HG02973 (cell line): ENCODE results near the gene GOLGA2.

Source experiments
- ATAC-seq: cut with Tn5 transposase; IDR thresholded peaks from one replicate; pipeline ENCODE4 v1.9.1; 2021; ENCODE audit warnings: moderate library complexity; ENCODE audit not compliant: unreplicated experiment

GOLGA2 gene

DNA sequence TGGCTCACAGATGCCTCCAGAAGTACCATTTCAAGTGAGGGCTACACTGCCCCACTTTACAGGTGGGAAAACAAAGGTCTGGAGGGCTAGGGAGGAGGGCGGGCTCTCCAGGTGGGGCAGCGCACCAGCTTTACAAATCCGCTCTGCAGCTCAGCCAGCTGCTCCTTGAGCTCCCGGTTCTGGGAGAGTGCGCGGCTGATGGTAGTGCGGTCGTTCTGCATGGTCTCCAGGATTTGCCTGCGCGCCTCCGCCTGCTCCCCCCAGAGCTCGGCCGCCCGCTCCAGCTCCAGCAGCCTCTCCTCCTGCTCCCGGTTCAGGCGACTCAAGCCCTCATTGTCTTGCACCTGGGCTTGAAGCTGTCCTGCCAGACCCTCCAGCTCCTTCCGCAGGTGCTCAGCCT, 15.5 kb downstream of the GOLGA2 start:
- no peak for ATAC-seq

GRCh38 chr9:128259156-128259555, 16.7 kb downstream of the GOLGA2 start:
- ATAC-seq = no peak

DNA sequence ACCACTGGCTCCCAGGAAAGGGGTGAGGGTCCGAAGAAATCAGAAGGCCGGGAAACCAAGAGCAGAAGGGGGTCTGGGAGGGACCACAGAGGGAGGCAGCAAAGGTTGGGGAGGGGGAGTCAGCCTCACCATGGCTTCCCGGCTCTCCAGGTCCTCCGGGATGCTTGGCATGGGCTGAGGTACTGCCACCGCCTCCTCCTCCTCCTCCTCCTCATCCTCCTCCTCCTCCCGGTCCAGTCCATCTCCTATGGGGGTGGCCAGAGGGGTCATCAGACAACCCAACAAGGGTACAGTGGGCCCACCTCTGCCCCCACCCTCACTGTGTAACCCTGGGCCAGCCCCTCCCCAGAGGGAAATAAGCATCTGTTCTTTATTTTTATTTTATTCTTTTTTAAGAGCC, 17.5 kb downstream of the GOLGA2 start:
- ATAC-seq = no peak

DNA sequence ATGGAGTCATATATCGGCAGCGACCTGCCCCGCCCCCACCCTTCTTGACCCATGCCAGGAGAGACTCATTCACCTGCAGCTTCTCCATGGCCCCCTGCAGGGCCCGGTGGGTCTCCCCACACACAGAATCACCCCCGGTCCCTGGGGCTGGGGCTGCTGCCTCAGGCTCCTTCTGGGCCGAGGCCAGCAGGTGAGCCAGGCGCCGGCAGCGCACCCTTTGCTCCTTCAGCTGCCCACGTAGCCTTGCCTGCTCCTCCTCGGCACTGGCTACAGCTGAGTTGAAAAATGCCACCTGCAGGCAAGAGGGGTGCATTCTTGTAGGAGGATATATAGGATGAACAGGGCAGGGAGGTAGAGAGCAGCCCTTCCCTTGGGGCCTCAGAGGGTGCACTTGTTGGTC, 17.9 kb downstream of the GOLGA2 start:
- ATAC-seq = no peak

DNA sequence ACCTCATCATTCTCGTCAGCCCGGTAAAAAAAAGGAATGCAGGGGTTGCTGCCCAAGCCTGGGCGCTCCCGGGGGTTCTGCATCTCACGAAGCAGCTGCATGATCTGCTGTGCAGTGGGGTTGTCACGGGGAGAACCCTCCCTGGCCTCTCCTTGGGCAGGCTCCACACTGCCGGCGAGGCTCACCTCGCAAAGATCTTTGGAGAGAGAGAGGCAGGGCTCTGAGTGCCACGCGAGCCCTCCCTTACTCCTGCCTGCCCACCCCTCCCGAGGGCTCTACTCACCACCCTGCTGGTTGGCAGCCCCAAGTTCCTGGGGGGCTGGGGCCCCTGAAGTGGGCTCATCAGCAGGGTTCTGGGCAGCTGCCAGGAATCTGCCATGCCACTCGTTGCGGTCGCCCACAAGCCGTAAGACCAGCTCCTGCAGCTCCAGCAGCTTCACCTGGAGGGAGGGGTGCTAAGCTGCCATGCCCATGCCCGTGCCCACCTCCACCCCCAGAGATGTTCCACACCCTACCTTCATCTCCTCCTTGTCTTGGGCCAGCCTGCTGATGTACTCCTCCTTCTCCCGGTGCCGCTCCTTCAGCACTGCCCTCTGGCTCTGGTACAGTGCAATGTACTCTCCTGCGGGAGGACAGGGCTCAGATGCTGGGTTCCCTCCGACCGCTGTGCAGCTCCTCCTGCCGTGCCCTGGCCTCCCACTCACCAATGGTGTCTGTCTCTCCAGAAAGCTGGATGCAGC, 18.6 kb downstream of the GOLGA2 start:
- ATAC-seq = no peak

DNA sequence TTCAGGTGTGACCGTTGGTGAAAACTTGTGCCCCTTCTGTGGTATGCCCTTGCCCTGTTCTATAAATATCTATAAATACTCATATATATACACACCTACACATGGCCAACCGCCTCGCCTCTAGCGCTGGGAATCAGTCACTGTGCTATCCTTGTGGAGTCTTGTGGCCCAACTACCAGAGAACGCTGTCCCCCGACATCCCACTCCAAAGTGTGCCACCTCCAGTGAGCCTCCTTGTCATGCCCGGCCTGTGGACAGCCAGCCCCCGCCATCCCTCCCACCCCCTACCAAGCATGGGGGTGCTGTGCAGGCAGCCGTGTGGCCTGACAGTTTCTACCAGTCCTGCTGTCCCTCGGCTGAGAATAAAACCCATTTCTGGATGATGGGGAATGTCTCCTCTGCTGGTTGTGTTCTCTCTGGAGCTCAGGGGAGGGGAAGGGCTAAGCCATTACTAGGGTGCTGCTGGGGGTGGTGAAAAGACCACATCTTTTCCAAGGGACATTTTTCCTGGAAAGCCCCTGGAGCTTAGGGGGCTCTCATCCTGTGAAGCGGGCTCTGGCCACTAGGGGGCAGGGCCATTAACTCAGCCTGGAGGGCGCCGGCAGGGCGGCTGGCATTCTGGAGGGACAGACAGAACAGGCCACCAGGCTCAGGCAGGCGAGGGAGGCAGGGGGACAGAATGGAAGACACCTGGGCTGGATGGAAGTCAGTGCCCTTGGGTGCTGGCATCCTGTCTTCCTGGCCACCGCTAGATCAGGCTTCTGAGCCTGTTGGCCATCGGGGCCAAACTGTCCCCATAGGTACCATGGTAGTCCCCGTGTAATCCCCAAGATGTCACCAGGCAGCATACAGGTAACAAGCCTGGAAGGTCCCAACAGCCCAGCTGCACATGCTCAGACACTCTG, 20.7 kb downstream of the GOLGA2 start:
- ATAC-seq = no peak

- ATAC-seq = no peak
These were observed 21.4 kb downstream of the GOLGA2 start for GRCh38 chr9:128254362-128254761.

GRCh38 chr9:128253991-128254346, 21.8 kb downstream of the GOLGA2 start:
- no peak for ATAC-seq

- ATAC-seq = no peak
These were observed 22.4 kb downstream of the GOLGA2 start for GRCh38 chr9:128253140-128253990.

GRCh38 chr9:128252317-128253139, 23.3 kb downstream of the GOLGA2 start:
- no peak for ATAC-seq

GRCh38 chr9:128251732-128252100, 24.1 kb downstream of the GOLGA2 start:
- ATAC-seq = no peak

DNA sequence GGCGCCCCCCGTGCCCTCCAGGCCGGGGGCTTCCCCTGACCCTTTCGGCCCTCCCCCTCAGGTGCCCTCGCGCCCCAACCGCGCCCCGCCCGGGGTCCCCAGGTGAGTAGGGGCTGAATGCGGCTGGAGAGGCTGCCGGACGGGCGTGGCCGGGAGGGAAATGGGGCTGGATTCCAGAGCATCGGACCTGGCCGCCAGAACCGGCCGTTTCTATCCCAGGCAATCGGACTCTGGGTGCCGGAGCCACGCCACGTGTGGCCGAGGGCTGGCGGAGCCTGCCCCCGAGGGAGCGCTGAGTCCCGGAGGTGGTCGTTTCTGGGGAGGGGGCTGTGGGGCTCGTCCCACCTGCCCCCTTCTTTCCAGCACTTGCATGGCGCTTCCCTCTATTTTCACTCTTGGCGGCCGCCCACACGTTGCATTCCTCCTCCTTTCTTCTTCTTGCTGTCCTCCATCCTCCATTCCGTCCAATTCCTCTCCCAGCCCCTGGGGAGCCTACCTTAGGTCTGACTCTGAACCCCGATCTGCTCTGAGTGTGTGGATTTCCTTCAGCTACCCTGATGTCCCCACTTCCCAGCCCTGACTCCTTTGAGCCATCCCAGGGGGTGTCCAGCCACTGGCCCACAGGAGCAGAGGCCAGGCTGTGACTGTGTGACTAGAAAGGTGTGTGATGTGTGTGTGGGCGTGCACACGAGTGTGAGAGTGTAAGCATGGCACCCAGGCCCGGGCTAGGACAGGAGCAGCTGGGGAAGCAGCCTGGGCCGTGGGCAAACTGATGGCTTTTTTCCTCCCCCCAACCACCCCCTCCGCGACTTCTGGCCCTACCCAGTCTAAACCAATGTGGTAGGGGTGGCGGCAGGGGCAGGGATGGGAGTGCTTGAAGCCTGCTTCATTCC, 24.7 kb downstream of the GOLGA2 start:
- ATAC-seq = no peak

DNA sequence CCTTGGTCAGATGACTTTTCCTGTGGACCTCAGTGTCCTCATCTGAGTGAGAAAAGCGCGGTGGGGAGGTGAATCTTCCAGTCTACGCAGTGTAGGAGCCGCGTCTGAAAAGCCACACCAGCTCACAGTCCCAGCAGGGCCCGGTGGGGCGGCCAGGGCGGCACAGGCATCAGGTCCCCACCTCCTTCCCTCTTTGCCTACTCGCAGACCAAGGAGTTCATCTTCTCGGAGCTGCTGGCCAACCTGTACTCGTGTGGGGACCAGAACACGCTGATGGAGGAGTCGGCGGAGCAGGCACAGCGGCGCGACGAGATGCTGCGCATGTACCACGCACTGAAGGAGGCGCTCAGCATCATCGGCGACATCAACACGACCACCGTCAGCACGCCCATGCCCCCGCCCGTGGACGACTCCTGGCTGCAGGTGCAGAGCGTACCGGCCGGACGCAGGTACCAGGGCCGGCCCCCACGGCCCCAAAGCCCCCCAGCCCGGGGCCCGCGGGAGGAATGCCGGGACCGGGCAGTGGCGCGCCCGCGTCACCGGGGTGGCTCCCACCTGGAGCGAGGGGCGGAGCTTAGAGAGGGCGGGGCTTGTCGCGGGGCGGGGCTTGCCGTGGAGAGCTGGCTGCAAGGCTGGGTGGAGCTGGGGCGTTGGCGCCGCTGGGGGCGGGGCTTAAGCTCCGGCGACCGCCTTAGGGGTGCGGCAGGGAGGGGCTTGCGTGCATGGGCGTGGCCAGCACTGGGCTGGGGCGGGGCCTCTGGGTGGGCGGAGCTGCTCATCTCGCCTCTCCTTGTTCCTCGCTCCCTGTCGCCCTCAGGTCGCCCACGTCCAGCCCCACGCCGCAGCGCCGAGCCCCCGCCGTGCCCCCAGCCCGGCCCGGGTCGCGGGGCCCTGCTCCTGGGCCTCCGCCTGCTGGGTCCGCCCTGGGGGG, 25.6 kb downstream of the GOLGA2 start:
- ATAC-seq = peak; percentile 77

- no peak for ATAC-seq
These were observed 26.3 kb downstream of the GOLGA2 start for GRCh38 chr9:128249558-128249907.

DNA sequence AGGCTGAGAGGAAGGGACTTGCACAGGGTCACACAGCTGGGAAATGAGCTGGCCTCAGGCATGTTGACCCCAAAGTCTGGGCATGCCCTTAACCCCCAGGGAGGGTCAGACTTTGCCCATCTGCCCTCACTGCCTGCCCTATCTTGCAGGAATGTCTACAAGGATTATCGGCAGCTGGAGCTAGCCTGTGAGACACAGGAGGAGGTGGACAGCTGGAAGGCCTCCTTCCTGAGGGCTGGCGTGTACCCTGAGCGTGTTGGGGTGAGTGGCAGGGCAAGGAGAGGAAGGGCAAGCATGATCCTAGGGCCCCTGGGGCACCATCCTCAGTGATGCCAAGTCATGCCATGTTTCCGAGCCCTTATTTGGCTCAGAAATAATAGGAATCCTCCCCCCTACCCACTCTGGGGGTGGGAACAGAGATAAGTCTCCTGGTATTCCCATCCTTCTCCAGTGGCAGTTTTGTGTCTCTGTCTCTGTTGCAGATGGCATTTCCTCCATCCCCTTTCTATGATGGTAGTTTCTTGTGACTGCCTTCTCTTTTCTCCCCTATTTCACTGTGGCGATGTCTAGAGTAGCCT, 28.5 kb downstream of the GOLGA2 start:
- no peak for ATAC-seq

DNA sequence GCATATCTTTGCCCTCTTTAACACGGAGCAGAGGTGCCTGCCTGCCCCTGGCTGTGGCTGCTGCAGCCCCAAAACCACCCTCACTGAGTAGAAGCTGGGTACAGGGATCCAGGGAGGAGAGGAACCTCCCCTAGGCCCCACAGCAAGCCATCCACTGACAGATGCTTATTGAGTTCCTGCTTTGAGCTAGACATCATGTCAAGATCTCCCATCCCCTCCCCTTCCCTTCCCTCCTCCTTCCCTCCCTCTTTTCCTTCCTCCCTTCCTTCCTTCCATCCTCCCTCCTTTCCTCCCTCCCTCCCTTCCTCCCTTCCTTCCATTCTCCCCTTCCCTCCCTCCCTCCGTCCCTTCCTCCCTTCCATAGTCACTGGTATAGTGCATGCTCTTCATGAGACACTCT, 29.3 kb downstream of the GOLGA2 start:
- no peak for ATAC-seq

DNA sequence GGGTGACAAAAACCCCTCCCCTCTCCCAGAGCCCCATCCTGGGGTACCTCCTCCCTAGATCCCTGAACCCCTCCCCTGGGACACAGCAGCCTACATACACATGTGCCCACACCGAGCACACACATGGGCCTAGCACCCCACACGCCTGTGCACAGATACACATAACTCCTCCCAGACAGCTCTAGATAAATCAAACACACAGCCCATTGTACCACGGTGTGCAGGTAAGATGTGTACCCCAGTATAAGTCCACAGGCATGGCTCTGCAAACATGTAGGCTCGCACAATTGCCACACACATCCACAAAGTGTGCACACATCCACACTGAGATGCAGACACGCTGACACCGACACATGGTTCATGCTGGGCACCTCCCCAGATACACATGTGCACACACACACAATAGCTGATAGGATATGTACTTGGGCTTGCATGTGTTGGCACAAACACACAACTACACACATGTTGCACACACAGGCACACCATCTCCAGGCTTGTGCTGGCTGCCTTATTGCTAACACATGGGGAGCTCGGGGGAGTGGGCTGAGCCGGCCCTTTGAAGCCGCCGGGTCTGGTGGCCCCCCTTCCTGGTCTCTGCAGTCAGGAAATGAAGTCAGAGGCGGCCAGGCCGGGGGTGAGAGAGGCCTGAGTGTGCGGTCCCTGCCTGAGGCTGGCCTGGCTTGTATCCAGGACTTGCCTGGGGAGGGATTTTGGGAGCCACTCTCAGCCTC, 30.2 kb downstream of the GOLGA2 start:
- no peak for ATAC-seq

GRCh38 chr9:128244837-128245231, 31.0 kb downstream of the GOLGA2 start:
- ATAC-seq = no peak
